ENCODE measurements around the gene THADA. TPM values are rescaled to one million over a fixed set of nuclear protein-coding genes. Genes with fewer than 3 reads are reported as not detected.

Gene THADA
- total RNA-seq, 1 experiment from 2014 or later = 20.1 TPM

DNA sequence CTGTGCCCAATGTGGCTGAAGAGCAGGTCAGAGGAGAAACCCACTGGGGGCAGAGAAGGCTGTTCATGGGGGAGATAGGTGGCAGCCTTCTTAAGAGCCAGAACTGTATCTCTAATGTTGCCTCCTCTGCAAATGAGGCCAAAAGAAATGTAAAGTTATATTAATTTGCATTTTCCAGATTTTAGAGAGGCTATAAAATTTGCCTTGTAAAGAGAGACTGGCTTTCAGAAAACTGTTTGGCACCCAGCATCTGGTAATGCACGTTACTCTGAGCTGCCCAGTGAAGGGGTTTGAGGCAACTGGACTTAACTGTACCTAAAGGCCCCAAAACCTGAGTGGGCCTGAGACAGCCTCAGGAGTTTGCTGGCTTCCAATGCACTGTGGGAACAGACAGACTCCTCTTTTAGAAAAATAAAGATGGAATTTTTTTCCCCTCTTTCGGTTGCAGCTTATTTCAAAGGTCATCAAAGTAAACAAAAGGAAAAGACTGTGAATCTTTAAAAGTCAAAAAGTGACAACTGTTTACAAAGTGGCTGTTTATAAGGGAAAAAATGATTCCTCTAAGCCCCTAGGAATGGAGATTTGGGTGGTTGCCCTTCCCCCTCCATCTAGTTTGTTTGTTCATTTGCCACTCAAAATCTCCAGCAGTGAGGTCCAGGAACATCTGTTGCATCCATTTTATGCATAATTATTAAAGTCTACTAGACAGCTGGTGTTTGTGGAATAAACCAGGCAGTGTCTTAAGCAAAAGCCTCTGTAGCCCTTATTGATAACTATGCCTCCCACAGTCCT lies 237.2 kb downstream of the THADA start:
- Histone ChIP-seq H3T11ph (ENCODE audit: low read length) (no peak overlapping the region), H2BK20ac (ENCODE audit: low read depth, low read length, poor library complexity, severe bottlenecking) (no peak overlapping the region), H3K18ac (ENCODE audit: insufficient read length, low read depth, low read length) (no peak overlapping the region), H3K9ac (ENCODE audit: extremely low read depth, insufficient read length, low read length) (no peak overlapping the region), H3K9me3 (ENCODE audit: control insufficient read depth, low read depth, low read length) (no peaks in the 10 kb centered on the region), H2AK5ac (ENCODE audit: insufficient read length, low read length) (no peak overlapping the region), H4K20me1 (ENCODE audit: control insufficient read depth, insufficient read depth, insufficient read length) (no peaks in the 10 kb centered on the region), H3K27me3 (ENCODE audit: insufficient read depth, low read length) (no peaks in the 10 kb centered on the region), H3K23me2 (ENCODE audit: insufficient read length, low read depth, low read length, poor library complexity, severe bottlenecking) (no peaks in the 10 kb centered on the region), H3K4me2 (ENCODE audit: insufficient read depth, insufficient read length, low read length) (no peak overlapping the region), H2BK12ac (ENCODE audit: insufficient read length, low read depth, low read length) (no peak overlapping the region), H3K4me1 (ENCODE audit: insufficient read depth, low read length) (no peaks in the 10 kb centered on the region), H2BK15ac (ENCODE audit: low read depth, low read length) (no peak overlapping the region), H2BK120ac (ENCODE audit: low read depth, low read length, poor library complexity, severe bottlenecking) (no peak overlapping the region), H3K27ac (ENCODE audit: insufficient read length, low read depth, low read length) (no peak overlapping the region), H4K91ac (ENCODE audit: insufficient read length, low read depth, low read length) (no peak overlapping the region), H3K23ac (ENCODE audit: insufficient read length, low read depth, low read length) (no peak overlapping the region), H3K79me1 (ENCODE audit: insufficient read depth, low read depth, low read length, poor library complexity, severe bottlenecking) (no peaks in the 10 kb centered on the region), H3K56ac (ENCODE audit: insufficient read length, low read depth, low read length) (no peak overlapping the region), H3K79me2 (ENCODE audit: insufficient read depth, low read length) (no peaks in the 10 kb centered on the region), H4K5ac (ENCODE audit: insufficient read length, low read depth, low read length) (no peak overlapping the region), H2BK5ac (ENCODE audit: insufficient read length, low read length) (no peak overlapping the region), H2AFZ (ENCODE audit: low read length) (no peak overlapping the region), H3K4ac (ENCODE audit: low read depth, low read length) (no peak overlapping the region), H4K8ac (replicated peaks; ENCODE audit: insufficient read length, low read depth, low read length) (no peak overlapping the region), H3K14ac (ENCODE audit: insufficient read depth, low read length) (no peak overlapping the region)
- no peak for DNase-seq
- no peaks in the 10 kb centered on the region for H3K4me1 Mint-ChIP-seq
- H3K27me3 Mint-ChIP-seq (ENCODE audit: low read depth) = no peaks in the 10 kb centered on the region
- TF ChIP-seq, protein P1, sequence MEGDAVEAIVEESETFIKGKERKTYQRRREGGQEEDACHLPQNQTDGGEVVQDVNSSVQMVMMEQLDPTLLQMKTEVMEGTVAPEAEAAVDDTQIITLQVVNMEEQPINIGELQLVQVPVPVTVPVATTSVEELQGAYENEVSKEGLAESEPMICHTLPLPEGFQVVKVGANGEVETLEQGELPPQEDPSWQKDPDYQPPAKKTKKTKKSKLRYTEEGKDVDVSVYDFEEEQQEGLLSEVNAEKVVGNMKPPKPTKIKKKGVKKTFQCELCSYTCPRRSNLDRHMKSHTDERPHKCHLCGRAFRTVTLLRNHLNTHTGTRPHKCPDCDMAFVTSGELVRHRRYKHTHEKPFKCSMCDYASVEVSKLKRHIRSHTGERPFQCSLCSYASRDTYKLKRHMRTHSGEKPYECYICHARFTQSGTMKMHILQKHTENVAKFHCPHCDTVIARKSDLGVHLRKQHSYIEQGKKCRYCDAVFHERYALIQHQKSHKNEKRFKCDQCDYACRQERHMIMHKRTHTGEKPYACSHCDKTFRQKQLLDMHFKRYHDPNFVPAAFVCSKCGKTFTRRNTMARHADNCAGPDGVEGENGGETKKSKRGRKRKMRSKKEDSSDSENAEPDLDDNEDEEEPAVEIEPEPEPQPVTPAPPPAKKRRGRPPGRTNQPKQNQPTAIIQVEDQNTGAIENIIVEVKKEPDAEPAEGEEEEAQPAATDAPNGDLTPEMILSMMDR (conservative IDR thresholded peaks at IDR 0.05) = no peak
- H3K27ac Mint-ChIP-seq = no peak overlapping the region; a peak in 1 of 7 replicates
- WGBS (ENCODE audit: extremely low coverage, insufficient read length, low lambda C conversion rate) = no CpG with 5 or more reads among the region's 2 CpGs
- H3K9me3 Mint-ChIP-seq = no peaks in the 10 kb centered on the region
- H3K36me3 Mint-ChIP-seq (ENCODE audit: insufficient read depth in 1 of 3, low read depth in 3 of 3) = no peaks in the 10 kb centered on the region; a peak in 1 of 7 replicates
- no peak overlapping the region for H3K4me3 Mint-ChIP-seq

Measured in H9 (cell line).